SK-N-SH (cell line): Measurements from ENCODE around the gene PPP2R2B. TPM values are rescaled to one million over a fixed set of nuclear protein-coding genes. Genes with fewer than 3 reads are reported as not detected.

ENCODE experiments used
- CTCF ChIA-PET: fragments of 300-600, 350-600 bp; formaldehyde crosslinking; extraction: SDS; loops from one replicate; lab custom pipeline; 2021; lab: Yijun Ruan, JAX
- POLR2A ChIA-PET: fragments of 350-600 bp; sonication (Branson Sonifier 250); formaldehyde crosslinking; extraction: SDS; loops from one replicate; lab custom pipeline; 2020; ENCODE audit warnings: antibody characterized with exemption, inconsistent platforms; lab: Yijun Ruan, JAX
- DNase-seq: peaks from one replicate; pipeline ENCODE4 v3.0.0; 2012
- H2AFZ ChIP-seq: fragments of 200-600 bp; sonication (generic); 2 replicates; pipeline ENCODE4 v1.8.1; 2016; ENCODE audit warnings: antibody characterized with exemption, mild to moderate bottlenecking, low read depth
- H3F3A ChIP-seq: fragments of 200-600 bp; sonication (generic); replicated peaks from 2 replicates; pipeline ENCODE3; 2016; ENCODE audit warnings: antibody characterized with exemption, mild to moderate bottlenecking; ENCODE audit not compliant: insufficient read depth
- H3K27ac ChIP-seq, 2 experiments: fragments of 200-500 bp in 1 of 2; fragments of 200-600 bp in 1 of 2; sonication (Bioruptor generic) in 1 of 2; sonication (generic), shearing (Covaris generic) in 1 of 2; 2 replicates each; pipeline versions ENCODE4 v1.5.1 to v1.6.1; 2014 to 2016; ENCODE audit warnings: low read depth in 2 of 2, inconsistent platforms in 1 of 2, low read length in 1 of 2, mild to moderate bottlenecking in 1 of 2, mixed read lengths in 1 of 2
- H3K27me3 ChIP-seq: fragments of 200-600 bp; sonication (generic), shearing (Covaris generic); 2 replicates; pipeline ENCODE4 v1.6.1; 2016; ENCODE audit warnings: mixed run types; ENCODE audit not compliant: insufficient read depth
- H3K36me3 ChIP-seq, 2 experiments: fragments of 200-500 bp in 1 of 2; fragments of 200-600 bp in 1 of 2; sonication (Bioruptor generic) in 1 of 2; sonication (generic) in 1 of 2; replicated peaks in 1 of 2; 2 replicates each; pipeline versions ENCODE3 to v1.5.1; 2014 to 2016; ENCODE audit warnings: low read length in 1 of 2, mild to moderate bottlenecking in 1 of 2; ENCODE audit not compliant: insufficient read depth in 2 of 2, control insufficient read depth in 1 of 2
- H3K4me1 ChIP-seq, 2 experiments: fragments of 200-500 bp in 1 of 2; fragments of 200-600 bp in 1 of 2; sonication (Bioruptor generic) in 1 of 2; sonication (generic), shearing (Covaris generic) in 1 of 2; 2 replicates each; pipeline versions ENCODE4 v1.5.1 to v1.6.1; 2014 to 2016; ENCODE audit warnings: low read depth in 1 of 2, low read length in 1 of 2, mixed run types in 1 of 2; ENCODE audit not compliant: insufficient read depth in 2 of 2, control insufficient read depth in 1 of 2
- H3K4me2 ChIP-seq: fragments of 200-600 bp; sonication (generic), shearing (Covaris generic); 2 replicates; pipeline ENCODE4 v1.6.1; 2017; ENCODE audit warnings: mixed run types
- H3K4me3 ChIP-seq, 2 experiments: fragments of 200-500 bp in 1 of 2; fragments of 200-600 bp in 1 of 2; sonication (Bioruptor generic) in 1 of 2; sonication (generic), shearing (Covaris generic) in 1 of 2; 2 replicates each; pipeline versions ENCODE4 v1.5.1 to v1.8.1; 2014 to 2016; ENCODE audit warnings: low read depth in 2 of 2, inconsistent platforms in 1 of 2, low read length in 1 of 2, mild to moderate bottlenecking in 1 of 2, mixed read lengths in 1 of 2, moderate library complexity in 1 of 2
- H3K79me2 ChIP-seq: fragments of 200-600 bp; sonication (generic); 2 replicates; pipeline ENCODE4 v1.8.1; 2017; ENCODE audit warnings: mild to moderate bottlenecking; ENCODE audit not compliant: insufficient read depth
- H3K9ac ChIP-seq: fragments of 200-600 bp; sonication (generic); 2 replicates; pipeline ENCODE4 v1.6.1; 2017; ENCODE audit warnings: mixed run types
- H3K9me2 ChIP-seq: fragments of 200-600 bp; sonication (generic); 2 replicates; pipeline ENCODE4 v1.6.1; 2017; ENCODE audit warnings: mixed run types
- H3K9me3 ChIP-seq: fragments of 200-600 bp; sonication (generic); 2 replicates; pipeline ENCODE4 v1.6.1; 2017; ENCODE audit warnings: mixed run types, mild to moderate bottlenecking, moderate library complexity
- H4K20me1 ChIP-seq: fragments of 200-600 bp; sonication (generic); 2 replicates; pipeline ENCODE4 v1.6.1; 2017; ENCODE audit warnings: mild to moderate bottlenecking, mixed run types; ENCODE audit not compliant: insufficient read depth
- EP300 ChIP-seq, 2 experiments: IDR thresholded peaks; 2 replicates each; pipeline versions ENCODE4 v1.4.0 to v1.6.1; 2012; ENCODE audit warnings: borderline replicate concordance in 1 of 2, low read depth in 1 of 2, low read length in 1 of 2
- FOSL2 ChIP-seq: IDR thresholded peaks from 2 replicates; pipeline ENCODE4 v1.4.0; 2012; ENCODE audit warnings: low read depth, mild to moderate bottlenecking, moderate library complexity, borderline replicate concordance
- FOXJ3 ChIP-seq: sonication (generic); formaldehyde crosslinking; IDR thresholded peaks from 2 replicates; pipeline ENCODE4 v1.5.1; 2020; ENCODE audit warnings: mild to moderate bottlenecking, missing genetic modification reagents
- FOXM1 ChIP-seq: IDR thresholded peaks from 2 replicates; pipeline ENCODE4 v1.4.0; 2012; ENCODE audit warnings: low read depth, mild to moderate bottlenecking
- GABPA ChIP-seq: IDR thresholded peaks from 2 replicates; pipeline ENCODE4 v1.4.0; 2012; ENCODE audit warnings: low read depth, mild to moderate bottlenecking
- GATA2 ChIP-seq: sonication (generic); formaldehyde crosslinking; IDR thresholded peaks from 2 replicates; pipeline ENCODE4 v1.5.0; 2020; ENCODE audit warnings: mild to moderate bottlenecking, missing genetic modification reagents
- IRF3 ChIP-seq: fragments of 150-350 bp; IDR thresholded peaks from 2 replicates; pipeline ENCODE4 v1.6.1; 2016; ENCODE audit warnings: mild to moderate bottlenecking, low read depth, low read length
- POLR2AphosphoS5 ChIP-seq: IDR thresholded peaks from 2 replicates; pipeline ENCODE4 v1.6.1; 2012; ENCODE audit warnings: low read depth, low read length
- REST ChIP-seq: IDR thresholded peaks from 2 replicates; pipeline ENCODE4 v1.6.1; 2012; ENCODE audit warnings: mild to moderate bottlenecking, low read depth, low read length, moderate library complexity
- RFX5 ChIP-seq: IDR thresholded peaks from 2 replicates; pipeline ENCODE4 v1.6.1; 2012; ENCODE audit warnings: mild to moderate bottlenecking, improper control_type of control experiment, low read length
- RXRA ChIP-seq: IDR thresholded peaks from 2 replicates; pipeline ENCODE4 v1.4.0; 2012; ENCODE audit warnings: low read depth, mild to moderate bottlenecking, borderline replicate concordance
- SIN3A ChIP-seq: IDR thresholded peaks from 2 replicates; pipeline ENCODE4 v1.6.1; 2012; ENCODE audit warnings: low read depth, mild to moderate bottlenecking, low read length, moderate library complexity, borderline replicate concordance
- TCF12 ChIP-seq: IDR thresholded peaks from 2 replicates; pipeline ENCODE4 v1.4.0; 2012
- TEAD4 ChIP-seq: IDR thresholded peaks from 2 replicates; pipeline ENCODE4 v1.4.0; 2012; ENCODE audit warnings: mild to moderate bottlenecking, borderline replicate concordance; ENCODE audit not compliant: insufficient read depth
- YY1 ChIP-seq: IDR thresholded peaks from 2 replicates; pipeline ENCODE4 v1.4.0; 2012; ENCODE audit warnings: low read depth, mild to moderate bottlenecking
- WGBS: methylation state at CpG from one replicate; pipeline ENCODE4 v1.1.6; 2017; ENCODE audit warnings: low lambda C conversion rate; 5-methylcytosine and 5-hydroxymethylcytosine counted together
- polyA plus RNA-seq, 3 experiments: library from polyadenylated mRNA; depleted of rRNA; stranded (reverse); fragments of >200 nt; gene quantifications; 2 replicates each; pipeline ENCODE4 v1.2.3, GENCODE V29; 2012
- TF ChIP-seq, protein P1 (sequence below): fragments of 200-600 bp; sonication (generic); IDR thresholded peaks from 2 replicates; pipeline ENCODE4 v1.6.1; 2017; ENCODE audit warnings: antibody characterized with exemption, mild to moderate bottlenecking, moderate library complexity

PPP2R2B gene
- polyA plus RNA-seq, 1 of the 3 experiments (the other 2 are of a cell fraction), result 11.4 TPM

DNA sequence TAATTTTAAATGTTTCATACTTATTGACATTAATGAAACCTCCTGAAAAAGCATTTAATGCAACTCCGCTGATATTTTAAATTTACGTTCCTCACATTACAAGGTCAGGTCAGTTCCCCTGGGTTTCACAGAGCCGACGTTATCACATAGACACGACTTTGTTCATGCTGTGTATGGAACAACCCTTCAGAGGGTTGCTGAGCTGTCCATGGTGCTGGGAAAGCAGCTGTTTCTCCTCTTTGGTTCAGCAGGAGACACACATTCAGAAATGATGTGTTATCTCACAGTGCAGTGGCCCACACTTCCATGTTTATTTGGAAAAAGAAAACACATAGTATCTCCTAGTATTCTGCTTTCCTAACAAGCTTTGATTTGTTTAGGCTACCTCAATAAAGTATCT, 53.5 kb downstream of the PPP2R2B start:
- DNase-seq, result no peak
- Histone ChIP-seq H3K9me2 (no peaks in the 10 kb centered on the region), H3K79me2 (no peaks in the 10 kb centered on the region), H3K4me2 (no peak overlapping the region), H3F3A (peaks cover 11% of the 10 kb centered on the region), H3K27me3 (no peaks in the 10 kb centered on the region), H3K36me3 (no peaks in the 10 kb centered on the region), H4K20me1 (no peaks in the 10 kb centered on the region), H3K9ac (no peak overlapping the region), H3K4me3 (no peak overlapping the region), H2AFZ (no peak overlapping the region), H3K9me3 (no peaks in the 10 kb centered on the region), H3K4me1 (peaks cover 0 to 12% of the 10 kb centered on the region in 2 experiments; a peak in 2 of 4 replicates), H3K27ac (no peak overlapping the region)
- WGBS, result 86% methylated on average over 5 of the region's 5 CpGs
- POLR2A ChIA-PET, result no interaction called here
- TF ChIP-seq FOXJ3 (CRISPR knock-in tag), result no peak
- peak; percentile 99 for TF ChIP-seq REST
- CTCF ChIA-PET, result interaction anchor here (0.7 kb wide), 1 partner anchor 121 kb away, joined by 3 read pairs; no protein-coding TSS in a partner anchor

DNA sequence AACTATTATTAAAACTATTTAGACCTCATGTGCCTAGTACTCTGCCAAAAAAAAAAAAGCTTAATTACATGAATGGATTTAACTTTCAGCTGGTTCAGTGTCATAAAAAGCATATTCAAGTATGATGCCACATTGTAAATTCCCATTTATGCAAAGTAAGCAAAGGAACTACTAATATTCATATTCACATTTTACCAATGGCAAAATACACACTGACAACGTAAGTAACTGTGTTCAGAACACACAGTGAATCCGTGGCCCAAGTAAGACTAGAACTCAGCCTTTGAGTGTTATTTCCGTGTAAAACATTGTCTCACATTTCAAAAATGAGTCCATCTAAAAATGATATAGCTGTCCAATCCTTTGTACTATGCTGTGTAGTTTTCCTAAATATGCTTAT, 56.8 kb downstream of the PPP2R2B start:
- Histone ChIP-seq H3K9me3 (no peaks in the 10 kb centered on the region), H3K27me3 (no peaks in the 10 kb centered on the region), H3K27ac (no peak overlapping the region), H3K36me3 (no peaks in the 10 kb centered on the region), H2AFZ (no peak overlapping the region), H3K79me2 (no peaks in the 10 kb centered on the region), H3F3A (no peaks in the 10 kb centered on the region), H3K4me2 (no peak overlapping the region), H3K9ac (no peak overlapping the region), H3K4me1 (no peaks in the 10 kb centered on the region; a peak in 1 of 4 replicates), H4K20me1 (no peaks in the 10 kb centered on the region), H3K4me3 (no peak overlapping the region), H3K9me2 (no peaks in the 10 kb centered on the region)
- ChIA-PET CTCF (no interaction called here), POLR2A (no interaction called here)
- no peak for TF ChIP-seq TEAD4
- TF ChIP-seq, protein P1, sequence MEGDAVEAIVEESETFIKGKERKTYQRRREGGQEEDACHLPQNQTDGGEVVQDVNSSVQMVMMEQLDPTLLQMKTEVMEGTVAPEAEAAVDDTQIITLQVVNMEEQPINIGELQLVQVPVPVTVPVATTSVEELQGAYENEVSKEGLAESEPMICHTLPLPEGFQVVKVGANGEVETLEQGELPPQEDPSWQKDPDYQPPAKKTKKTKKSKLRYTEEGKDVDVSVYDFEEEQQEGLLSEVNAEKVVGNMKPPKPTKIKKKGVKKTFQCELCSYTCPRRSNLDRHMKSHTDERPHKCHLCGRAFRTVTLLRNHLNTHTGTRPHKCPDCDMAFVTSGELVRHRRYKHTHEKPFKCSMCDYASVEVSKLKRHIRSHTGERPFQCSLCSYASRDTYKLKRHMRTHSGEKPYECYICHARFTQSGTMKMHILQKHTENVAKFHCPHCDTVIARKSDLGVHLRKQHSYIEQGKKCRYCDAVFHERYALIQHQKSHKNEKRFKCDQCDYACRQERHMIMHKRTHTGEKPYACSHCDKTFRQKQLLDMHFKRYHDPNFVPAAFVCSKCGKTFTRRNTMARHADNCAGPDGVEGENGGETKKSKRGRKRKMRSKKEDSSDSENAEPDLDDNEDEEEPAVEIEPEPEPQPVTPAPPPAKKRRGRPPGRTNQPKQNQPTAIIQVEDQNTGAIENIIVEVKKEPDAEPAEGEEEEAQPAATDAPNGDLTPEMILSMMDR, result no peak
- TF ChIP-seq IRF3, result no peak
- no peak for TF ChIP-seq REST
- TF ChIP-seq YY1, result no peak
- TF ChIP-seq GATA2 (CRISPR knock-in tag), result no peak
- no peak for TF ChIP-seq TCF12
- no peak for TF ChIP-seq FOSL2
- TF ChIP-seq GABPA, result no peak
- TF ChIP-seq SIN3A, result no peak
- no peak for TF ChIP-seq FOXM1
- TF ChIP-seq POLR2AphosphoS5, result no peak
- TF ChIP-seq RXRA, result no peak
- no peak for TF ChIP-seq RFX5
- no peak for TF ChIP-seq EP300 (IDR thresholded peaks at IDR 0.05; ENCODE audit: borderline replicate concordance in 1 of 2, low read depth in 1 of 2, low read length in 1 of 2)
- 68% methylated on average over 3 of the region's 3 CpGs for WGBS
- DNase-seq, result no peak
